T-helper 9 cell (primary cell): ENCODE data around the gene TTC16.
"Not testable (repeated sequence)": the region's sequence is repeated elsewhere in the genome, so short reads cannot be mapped to it uniquely, and the experiment has no call there.

Experiments
- DNase-seq: peaks from one replicate; pipeline ENCODE4 v3.0.0-alpha.2; 2020

TTC16 gene

GRCh38 chr9:127746959-127747569, 31.2 kb downstream of the TTC16 start:
- no peak for DNase-seq

DNA sequence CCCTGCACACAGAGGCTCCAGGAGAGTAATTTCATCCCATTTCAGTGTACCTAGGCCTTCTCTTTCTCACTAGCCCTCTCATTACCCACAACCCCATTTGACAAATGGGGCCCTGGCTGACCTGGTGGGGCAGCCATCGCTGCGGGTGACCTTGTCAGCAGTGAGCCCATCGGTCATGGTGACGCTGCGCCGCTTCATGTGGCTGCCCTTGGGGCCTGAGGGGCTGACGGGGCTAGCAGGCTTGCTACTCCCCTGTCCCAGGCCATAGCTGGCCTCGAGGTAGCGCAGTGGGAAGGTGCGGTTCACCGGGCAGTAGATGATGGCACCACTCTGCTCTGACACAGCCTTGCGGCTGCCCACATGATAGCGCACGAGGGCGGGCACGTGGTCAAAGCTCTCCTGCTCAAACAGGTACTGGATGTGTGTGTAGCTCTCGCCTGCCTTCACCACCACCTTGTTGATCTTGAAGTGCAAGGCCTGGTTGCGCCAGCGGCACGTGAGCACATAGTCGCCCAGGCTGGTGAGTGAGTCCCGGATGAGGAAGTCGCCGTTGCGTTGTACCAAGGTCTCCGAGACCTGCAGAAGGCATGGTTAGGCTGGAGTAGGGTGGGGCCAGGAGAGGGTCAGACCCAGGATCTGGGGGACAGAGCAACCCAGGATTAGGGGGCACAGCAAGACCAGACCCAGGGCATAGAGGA, 33.4 kb downstream of the TTC16 start:
- no peak for DNase-seq

DNA sequence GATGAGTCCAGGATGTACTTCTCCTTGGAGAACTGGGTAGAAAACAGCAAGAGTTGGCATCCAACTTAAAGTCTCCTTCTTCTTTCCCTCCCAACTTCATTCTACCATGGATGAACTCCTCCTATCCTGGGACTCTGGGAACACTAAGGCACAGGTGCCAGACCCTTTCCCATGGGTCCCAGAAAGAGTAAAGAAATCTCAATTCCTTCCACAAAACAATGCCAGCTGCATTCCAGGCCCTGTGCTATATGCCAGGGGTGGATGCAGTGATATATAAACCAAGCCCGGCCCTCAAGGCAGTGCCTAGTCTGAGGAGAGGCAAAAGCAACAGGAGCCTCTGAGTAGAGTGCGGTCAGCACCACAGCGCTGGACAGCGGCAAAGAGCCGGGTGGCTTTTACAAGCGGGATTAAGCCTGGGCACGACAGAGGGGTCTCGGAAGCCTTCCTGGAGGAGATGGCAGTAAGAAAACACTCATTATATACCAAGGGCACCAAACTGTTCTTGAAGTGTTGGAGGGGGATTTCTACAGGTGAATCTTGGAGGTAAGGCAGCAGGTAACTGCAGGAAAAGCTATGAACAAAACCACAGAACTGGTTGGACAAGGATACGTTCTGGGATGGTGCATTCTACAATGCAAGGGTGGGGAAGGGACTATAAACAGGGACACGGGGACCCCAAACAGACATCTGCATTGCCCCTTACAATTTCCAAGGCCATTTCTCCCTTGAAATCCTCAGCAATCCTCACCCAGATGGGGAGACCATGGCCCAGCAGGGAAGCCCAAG, 35.6 kb downstream of the TTC16 start:
- no peak for DNase-seq

- DNase-seq: no peak
Observed at GRCh38 chr9:127753148-127753547, 37.3 kb downstream of the TTC16 start.

DNA sequence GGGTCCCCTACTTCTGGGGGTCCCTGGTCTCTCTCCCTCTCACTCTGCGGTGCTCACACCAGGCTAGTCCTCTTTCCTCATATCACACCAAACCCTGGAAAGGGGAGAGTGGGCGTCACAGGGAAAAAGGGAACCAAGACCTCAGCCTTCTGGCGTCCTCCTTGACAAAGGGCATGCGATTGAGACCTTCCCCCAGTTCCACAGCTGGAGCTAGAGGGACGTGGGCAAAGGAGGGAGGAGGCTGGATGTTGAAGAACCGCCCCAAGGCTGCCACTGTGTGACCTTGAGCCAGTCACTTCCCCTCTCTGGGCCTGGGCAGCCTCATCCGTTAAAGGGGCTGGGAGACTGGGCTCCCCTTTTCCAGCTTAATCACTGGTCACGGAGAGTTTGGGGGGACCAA, 37.7 kb downstream of the TTC16 start:
- no peak for DNase-seq

DNA sequence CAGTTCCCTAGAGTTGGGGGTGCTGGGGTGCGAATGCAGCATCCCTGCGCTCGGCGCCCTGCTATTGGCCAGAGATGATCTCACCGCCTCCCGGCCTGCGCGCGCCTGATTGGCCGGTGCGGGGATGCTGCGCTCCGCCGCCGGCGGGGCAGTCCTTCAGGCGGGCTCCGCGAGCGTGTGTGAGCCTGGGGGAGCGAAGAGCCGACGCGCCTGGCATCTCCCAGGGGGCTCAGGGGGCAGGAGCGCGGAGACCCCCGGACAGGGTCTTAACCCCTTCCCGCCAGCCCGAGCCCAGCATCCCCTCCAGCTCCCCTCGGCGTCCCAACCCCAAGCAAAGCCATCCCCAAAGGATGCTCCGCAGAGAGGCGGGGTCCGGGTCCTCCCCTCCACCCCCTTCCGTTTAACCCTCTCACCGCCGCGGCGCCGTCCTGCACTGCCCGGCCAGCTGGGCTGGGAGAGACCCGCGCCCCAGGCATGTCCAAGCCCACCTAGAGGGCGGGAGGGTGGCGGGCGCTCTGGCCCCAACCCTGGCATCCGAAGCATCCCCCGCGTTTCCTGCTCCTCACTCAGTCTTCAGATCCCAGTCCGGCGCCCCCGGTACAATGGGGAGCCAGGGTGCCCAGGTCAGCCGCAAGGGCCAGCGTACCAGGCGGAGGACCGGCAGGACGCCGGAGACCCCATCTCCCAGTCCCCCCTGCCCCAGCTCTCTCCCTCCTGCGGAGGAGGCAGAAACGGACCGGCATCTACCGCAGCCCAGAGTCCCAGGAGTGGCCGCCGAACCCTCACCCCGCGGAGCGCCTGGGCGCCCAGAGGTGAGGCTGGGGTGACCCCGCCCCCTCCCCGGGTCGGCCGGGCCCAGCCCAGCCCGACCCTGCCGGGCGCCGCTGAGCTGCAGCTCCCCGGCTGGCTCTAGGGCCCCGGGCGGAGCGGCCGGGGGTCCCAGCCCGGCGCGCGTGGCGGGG, 38.5 kb downstream of the TTC16 start:
- DNase-seq: no peak

DNA sequence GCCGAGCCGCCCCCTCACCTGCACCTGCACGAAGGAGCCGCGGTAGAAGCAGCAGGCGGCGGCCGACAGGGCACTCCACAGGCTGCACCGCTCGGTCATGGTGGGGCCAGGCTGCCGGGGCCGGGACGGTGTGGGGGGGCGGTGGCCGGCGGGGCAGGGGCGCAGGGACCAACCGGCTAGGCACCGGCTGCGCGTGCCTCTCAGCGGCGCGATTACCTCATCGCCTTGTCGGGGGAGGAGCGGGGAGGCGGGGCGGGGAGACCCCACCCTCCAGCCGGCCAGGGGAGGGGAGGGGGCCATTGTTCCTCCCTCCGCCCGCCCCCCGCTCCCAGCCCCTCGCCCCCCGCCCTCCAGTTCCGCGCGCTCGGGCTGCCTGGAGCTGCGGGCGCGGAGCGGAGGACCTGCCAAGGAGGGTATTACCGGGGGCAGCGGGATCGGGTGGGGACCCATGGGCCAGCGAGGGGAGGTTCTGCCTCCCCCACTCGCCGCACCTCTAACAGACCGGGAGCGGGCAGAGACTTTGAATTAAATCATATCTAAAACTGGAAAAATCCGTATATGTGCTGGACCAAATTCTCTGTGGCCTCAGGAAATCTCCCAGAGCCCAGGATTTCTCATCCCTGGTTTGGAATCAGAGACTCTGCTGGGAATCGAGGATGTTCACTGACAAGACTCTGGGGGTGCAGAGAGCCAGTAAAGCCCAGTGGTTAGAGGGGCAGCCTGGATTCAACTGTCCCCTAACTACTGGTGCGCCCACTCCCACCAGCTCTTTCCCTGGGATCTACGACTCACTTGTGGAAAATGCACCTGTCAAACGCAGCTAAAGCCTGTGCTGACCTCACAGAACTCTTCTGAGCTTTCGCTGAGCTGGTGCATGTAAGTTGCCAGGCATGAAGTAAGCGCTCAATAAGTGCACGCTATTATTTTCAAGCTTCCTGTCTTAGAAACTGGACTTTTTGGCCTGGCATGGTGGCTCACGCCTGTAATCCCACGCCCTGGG, 39.5 kb downstream of the TTC16 start:
- DNase-seq: no peak

DNA sequence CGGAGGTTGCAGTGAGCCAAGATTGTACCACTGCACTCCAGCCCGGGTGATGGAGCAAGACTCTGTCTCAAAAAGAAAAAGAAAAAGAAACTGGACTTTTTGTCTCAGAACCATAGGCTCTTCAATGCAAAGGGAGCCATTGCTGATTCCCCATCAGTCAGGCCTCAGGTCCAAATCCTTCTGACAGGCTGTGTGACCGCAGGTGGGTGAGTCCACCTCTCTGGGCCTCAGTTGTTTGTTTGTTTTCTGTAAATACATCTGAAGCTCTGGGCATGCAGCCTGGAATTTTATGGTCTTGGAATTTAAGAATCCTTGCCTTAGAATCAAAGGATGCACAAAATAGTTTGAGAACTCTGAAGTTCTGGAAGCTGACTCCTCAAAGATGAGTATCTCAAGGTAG, 40.4 kb downstream of the TTC16 start:
- no peak for DNase-seq

GRCh38 chr9:127756776-127757175, 40.9 kb downstream of the TTC16 start:
- not testable (repeated sequence) for DNase-seq

DNA sequence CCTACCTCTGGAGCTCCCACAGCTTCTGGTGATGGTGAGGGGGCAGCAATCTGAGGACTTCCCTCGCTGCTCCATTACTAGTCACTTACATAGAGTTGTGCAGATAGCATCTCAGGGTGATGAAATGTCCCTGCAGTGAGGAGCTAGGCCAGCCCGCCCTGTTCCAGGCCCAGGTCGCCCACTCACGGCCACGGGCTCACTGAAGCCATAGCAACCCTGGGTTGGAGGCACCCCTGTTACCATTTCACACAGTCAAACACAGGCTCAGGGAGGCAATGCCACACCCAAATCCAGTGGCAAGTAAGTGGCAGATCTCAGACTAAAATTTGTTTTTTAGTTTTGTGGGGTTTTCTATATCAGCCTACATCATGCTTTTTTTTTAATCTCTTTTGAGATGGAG, 43.0 kb downstream of the TTC16 start:
- no peak for DNase-seq

DNA sequence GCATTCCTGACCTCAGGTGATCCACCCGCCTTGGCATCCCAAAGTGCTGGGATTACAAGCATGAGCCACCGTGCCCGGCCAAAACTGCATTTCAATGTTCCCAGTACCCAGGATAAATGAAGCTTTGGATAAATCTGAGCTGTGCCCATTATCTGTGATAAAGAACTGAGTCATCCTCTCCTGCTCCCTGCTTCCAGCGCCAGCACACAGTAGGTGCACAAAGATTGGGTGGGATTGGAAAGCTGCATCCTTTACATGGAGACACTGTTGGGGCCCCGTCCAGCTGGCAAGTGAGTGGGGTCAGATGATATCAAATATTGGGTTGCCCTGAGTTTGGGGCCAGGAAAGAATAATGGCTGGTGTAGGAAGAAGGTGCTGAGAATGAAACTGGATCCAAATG, 45.2 kb downstream of the TTC16 start:
- DNase-seq: no peak

DNA sequence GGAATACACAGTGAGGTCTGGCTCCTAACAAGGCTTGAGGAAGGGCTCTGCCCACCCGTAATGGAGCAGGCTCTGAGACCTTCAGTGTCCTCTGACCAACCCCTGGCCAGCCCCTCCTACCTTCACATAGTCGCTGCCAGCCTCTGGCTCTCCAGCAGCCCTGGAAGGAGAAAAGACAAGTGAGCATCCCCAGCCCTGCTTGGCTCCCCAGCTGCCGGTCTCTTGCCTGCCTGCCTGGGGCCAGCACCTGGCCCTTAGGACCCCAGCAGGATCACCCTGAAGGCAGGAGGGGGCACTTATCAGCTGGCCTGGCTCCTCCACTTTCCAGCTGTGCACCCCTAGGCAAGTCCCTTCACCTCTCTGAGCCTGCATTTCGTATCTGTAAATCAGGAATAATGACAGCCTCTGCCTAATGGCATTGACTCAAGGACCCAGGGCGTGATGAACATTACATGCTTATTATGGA, 45.6 kb downstream of the TTC16 start:
- no peak for DNase-seq

GRCh38 chr9:127762111-127762676, 46.3 kb downstream of the TTC16 start:
- no peak for DNase-seq

GRCh38 chr9:127763918-127764384, 48.1 kb downstream of the TTC16 start:
- DNase-seq: peak; percentile 21

DNA sequence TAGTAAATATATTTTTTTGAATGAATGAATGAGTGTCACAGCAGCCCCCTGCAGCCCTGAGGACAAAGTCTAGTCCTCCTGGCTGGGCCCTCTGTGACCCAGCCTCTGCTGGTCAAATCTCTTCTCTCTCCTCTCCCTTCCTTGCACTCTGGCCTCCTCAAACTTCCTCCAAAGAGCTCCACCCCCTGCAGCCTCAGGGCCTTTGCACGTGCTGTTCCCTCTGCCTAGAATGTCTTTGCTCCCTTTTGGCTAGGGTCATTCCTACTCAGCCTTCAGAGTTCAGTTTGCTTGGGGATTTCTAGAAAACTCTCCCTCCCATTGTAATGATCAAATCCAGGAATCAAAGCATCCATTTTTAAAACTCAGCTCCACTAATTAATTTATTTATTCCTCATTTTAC, 49.5 kb downstream of the TTC16 start:
- no peak for DNase-seq

DNA sequence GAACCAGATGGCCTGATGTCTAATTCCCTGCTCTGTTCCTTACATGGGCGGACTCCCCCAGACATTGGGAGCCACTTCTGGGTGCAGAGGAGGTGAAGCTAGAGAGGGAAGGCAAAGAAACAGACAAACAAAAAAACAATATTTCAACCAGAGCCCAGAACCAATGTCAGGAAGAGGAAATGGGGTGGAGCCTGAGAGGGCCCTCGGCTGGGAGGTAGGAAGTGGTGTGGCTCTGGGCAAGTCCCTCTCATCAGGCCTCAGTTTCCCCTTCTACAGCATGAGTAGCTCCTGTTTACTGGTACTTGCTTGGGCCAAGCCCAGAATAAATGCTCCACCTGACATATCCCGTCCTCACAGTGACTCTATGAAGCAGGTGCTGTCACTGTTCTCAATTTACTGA, 51.5 kb downstream of the TTC16 start:
- DNase-seq: no peak

GRCh38 chr9:127767909-127768331, 52.0 kb downstream of the TTC16 start:
- DNase-seq: no peak

- DNase-seq: no peak
Observed at GRCh38 chr9:127768698-127769097, 52.8 kb downstream of the TTC16 start.

GRCh38 chr9:127769101-127769500, 53.2 kb downstream of the TTC16 start:
- DNase-seq: no peak

GRCh38 chr9:127769929-127770582, 54.2 kb downstream of the TTC16 start:
- DNase-seq: no peak
